Measurements from ENCODE around the gene CAMSAP1. TPM values are rescaled to one million over a fixed set of nuclear protein-coding genes. Genes with fewer than 3 reads are reported as not detected.

Gene CAMSAP1
- total and polyA plus RNA-seq, 9 of the 15 experiments (the other 6 are each of a cell fraction or from before 2014, with no cell fraction given), result 1.5 to 28.8 (median 14.3) TPM

DNA sequence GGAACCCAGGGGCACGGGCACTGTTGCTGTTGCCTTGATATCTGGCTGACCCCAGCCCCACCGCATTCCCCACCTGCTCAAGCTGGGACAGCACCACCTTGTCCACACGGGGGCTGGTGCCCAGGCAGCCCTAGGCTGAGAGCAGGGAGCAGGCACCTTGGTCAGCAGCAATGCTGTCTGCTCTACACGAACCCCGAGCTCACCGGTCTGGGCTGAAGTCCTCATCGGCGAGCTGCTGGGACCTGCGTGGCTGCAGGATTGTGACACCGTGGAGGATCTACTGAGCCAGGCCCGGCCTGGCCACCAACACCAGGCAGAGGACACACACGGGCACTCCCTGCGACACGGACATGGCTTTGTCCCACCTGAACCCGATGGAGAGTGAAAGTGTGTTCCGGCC, 127.3 kb downstream of the CAMSAP1 start:
- TF ChIP-seq EGR1 (conservative IDR thresholded peaks at IDR 0.05) (no peak), ZZZ3 (IDR thresholded peaks at IDR 0.05) (no peak), HLTF (IDR thresholded peaks at IDR 0.05) (no peak), ILF3 (IDR thresholded peaks at IDR 0.05; ENCODE audit: borderline replicate concordance) (no peak)
- TF ChIP-seq, protein P1, sequence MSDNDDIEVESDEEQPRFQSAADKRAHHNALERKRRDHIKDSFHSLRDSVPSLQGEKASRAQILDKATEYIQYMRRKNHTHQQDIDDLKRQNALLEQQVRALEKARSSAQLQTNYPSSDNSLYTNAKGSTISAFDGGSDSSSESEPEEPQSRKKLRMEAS (CRISPR knock-in tag; IDR thresholded peaks at IDR 0.05), result no peak
- TF ChIP-seq, protein P2, sequence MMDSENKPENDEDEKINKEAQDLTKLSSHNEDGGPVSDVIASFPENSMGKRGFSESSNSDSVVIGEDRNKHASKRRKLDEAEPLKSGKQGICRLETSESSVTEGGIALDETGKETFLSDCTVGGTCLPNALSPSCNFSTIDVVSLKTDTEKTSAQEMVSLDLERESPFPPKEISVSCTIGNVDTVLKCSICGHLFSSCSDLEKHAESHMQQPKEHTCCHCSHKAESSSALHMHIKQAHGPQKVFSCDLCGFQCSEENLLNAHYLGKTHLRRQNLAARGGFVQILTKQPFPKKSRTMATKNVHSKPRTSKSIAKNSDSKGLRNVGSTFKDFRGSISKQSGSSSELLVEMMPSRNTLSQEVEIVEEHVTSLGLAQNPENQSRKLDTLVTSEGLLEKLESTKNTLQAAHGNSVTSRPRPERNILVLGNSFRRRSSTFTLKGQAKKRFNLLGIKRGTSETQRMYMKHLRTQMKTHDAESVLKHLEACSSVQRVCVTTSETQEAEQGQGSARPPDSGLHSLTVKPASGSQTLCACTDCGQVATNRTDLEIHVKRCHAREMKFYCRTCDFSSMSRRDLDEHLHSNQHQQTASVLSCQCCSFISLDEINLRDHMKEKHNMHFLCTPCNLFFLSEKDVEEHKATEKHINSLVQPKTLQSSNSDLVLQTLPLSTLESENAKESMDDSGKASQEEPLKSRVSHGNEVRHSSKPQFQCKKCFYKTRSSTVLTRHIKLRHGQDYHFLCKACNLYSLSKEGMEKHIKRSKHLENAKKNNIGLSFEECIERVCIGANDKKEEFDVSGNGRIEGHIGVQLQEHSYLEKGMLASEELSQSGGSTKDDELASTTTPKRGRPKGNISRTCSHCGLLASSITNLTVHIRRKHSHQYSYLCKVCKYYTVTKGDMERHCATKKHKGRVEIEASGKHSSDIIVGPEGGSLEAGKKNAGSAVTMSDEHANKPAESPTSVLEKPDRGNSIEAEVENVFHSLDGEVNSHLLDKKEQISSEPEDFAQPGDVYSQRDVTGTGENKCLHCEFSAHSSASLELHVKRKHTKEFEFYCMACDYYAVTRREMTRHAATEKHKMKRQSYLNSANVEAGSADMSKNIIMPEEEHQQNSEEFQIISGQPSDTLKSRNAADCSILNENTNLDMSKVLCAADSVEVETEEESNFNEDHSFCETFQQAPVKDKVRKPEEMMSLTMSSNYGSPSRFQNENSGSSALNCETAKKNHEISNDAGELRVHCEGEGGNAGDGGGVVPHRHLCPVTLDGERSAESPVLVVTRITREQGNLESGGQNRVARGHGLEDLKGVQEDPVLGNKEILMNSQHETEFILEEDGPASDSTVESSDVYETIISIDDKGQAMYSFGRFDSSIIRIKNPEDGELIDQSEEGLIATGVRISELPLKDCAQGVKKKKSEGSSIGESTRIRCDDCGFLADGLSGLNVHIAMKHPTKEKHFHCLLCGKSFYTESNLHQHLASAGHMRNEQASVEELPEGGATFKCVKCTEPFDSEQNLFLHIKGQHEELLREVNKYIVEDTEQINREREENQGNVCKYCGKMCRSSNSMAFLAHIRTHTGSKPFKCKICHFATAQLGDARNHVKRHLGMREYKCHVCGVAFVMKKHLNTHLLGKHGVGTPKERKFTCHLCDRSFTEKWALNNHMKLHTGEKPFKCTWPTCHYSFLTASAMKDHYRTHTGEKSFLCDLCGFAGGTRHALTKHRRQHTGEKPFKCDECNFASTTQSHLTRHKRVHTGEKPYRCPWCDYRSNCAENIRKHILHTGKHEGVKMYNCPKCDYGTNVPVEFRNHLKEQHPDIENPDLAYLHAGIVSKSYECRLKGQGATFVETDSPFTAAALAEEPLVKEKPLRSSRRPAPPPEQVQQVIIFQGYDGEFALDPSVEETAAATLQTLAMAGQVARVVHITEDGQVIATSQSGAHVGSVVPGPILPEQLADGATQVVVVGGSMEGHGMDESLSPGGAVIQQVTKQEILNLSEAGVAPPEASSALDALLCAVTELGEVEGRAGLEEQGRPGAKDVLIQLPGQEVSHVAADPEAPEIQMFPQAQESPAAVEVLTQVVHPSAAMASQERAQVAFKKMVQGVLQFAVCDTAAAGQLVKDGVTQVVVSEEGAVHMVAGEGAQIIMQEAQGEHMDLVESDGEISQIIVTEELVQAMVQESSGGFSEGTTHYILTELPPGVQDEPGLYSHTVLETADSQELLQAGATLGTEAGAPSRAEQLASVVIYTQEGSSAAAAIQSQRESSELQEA (IDR thresholded peaks at IDR 0.05; ENCODE audit: low read depth), result no peak
- in situ Hi-C loops (cut with MboI) (no loop called here), intact Hi-C loops (cut with micrococcal nuclease) (no loop called here)
- ATAC-seq (no peak), DNase-seq (ENCODE audit: extremely low read depth in 1 of 4, low spot score in 3 of 4) (no peak), FAIRE-seq (no peak)
- no peak overlapping the region for H3K9ac ChIP-seq (ENCODE audit: insufficient read depth in 1 of 2, low read depth in 2 of 2, low read length in 2 of 2)
- no peak overlapping the region for H3K27ac ChIP-seq (ENCODE audit: extremely low read depth, low read depth, low read length)
- H3K27me3 ChIP-seq (ENCODE audit: control insufficient read depth in 2 of 2, insufficient read depth in 2 of 2, low read length in 2 of 2), result peaks cover 40 to 80% of the 10 kb centered on the region in 2 experiments
- H3K4me1 ChIP-seq (replicated peaks in 1 of 2; ENCODE audit: control insufficient read depth in 2 of 2, insufficient read depth in 2 of 2, low read length in 2 of 2), result peaks cover 0 to 39% of the 10 kb centered on the region in 2 experiments; a peak in 2 of 5 replicates
- BruUV-seq (replicated peaks), result no TSS peak
- no peaks in the 10 kb centered on the region for H3K79me2 ChIP-seq (ENCODE audit: control insufficient read depth, insufficient read depth, low read length)
- no peak overlapping the region for H3K4me3 ChIP-seq
- no peaks in the 10 kb centered on the region for H3K9me3 ChIP-seq (replicated peaks; ENCODE audit: control insufficient read depth, insufficient read depth, low read depth, low read length)
- H3K9me1 ChIP-seq (ENCODE audit: control insufficient read depth, insufficient read depth, low read length), result no peaks in the 10 kb centered on the region
- no peaks in the 10 kb centered on the region for H3K36me3 ChIP-seq (ENCODE audit: control insufficient read depth, insufficient read depth, low read length)
- under 1% methylated on average over 15 of the region's 16 CpGs for WGBS (ENCODE audit: insufficient coverage, low coverage, missing lambda C conversion rate)
- no peak overlapping the region for H2AFZ ChIP-seq (ENCODE audit: low read depth, low read length)
- H4K20me1 ChIP-seq (replicated peaks; ENCODE audit: control insufficient read depth, insufficient read depth, low read length), result peaks cover 37% of the 10 kb centered on the region
- ChIA-PET CTCF (ENCODE audit: low intra/inter-chr PET ratio) (no interaction called here), POLR2A (interaction anchor here (0.8 to 1.1 kb wide), 2 partner anchors 10 to 13 kb away, joined by 3 to 4 read pairs; no protein-coding TSS in a partner anchor)
- H3K4me2 ChIP-seq (ENCODE audit: insufficient read depth, low read length), result no peak overlapping the region
